Lower leg skin (tissue), 4 donors: ENCODE measurements around the gene SPINDOC. TPM values are rescaled to one million over a fixed set of nuclear protein-coding genes. Genes with fewer than 3 reads are reported as not detected.
"Not testable (repeated sequence)": the region's sequence is repeated elsewhere in the genome, so short reads cannot be mapped to it uniquely, and the experiment has no call there.

ENCODE experiments used
- DNase-seq, 2 donors: peaks; one replicate each; pipeline ENCODE4 v3.0.0-alpha.2; 2019; ENCODE audit warnings: low spot score in 2 of 2
- H3K4me3 ChIP-seq: fragments of 200-600 bp; sonication (generic); 2 replicates; pipeline ENCODE4 v1.5.1; 2017; ENCODE audit warnings: mild to moderate bottlenecking, low read depth; ENCODE audit not compliant: poor library complexity, severe bottlenecking
- POLR2A ChIP-seq, 2 donors: fragments of 450-650 bp; IDR thresholded peaks; one replicate each; pipeline ENCODE4 v1.6.1; 2016 to 2017; ENCODE audit warnings: antibody characterized with exemption in 2 of 2, mild to moderate bottlenecking in 1 of 2, moderate library complexity in 1 of 2
- WGBS, 2 donors: methylation state at CpG; one replicate each; pipeline ENCODE4 v1.1.5; 2018; 5-methylcytosine and 5-hydroxymethylcytosine counted together
- intact Hi-C: fragments of 100-400 bp; cut with DNase I; formaldehyde crosslinking; loops from one replicate; pipeline ENCODE4 v1.15.0; 2023; ENCODE audit warnings: low total_unique reads
- total RNA-seq, 4 donors: library from RNA; depleted of rRNA; stranded (reverse); fragments of >200 nt; gene quantifications; one replicate each; pipeline ENCODE4 v1.1.0, GENCODE V29; 2016
- TF ChIP-seq, protein P1 (sequence below), 3 donors: fragments of 450-650 bp; IDR thresholded peaks; one replicate each; pipeline ENCODE4 v1.5.1; 2016; ENCODE audit warnings: antibody characterized with exemption in 3 of 3, mild to moderate bottlenecking in 3 of 3, moderate library complexity in 2 of 3

SPINDOC gene
- total RNA-seq, 4 donors from 2014 or later: 5.1 to 8.3 (median 6.0) TPM

DNA sequence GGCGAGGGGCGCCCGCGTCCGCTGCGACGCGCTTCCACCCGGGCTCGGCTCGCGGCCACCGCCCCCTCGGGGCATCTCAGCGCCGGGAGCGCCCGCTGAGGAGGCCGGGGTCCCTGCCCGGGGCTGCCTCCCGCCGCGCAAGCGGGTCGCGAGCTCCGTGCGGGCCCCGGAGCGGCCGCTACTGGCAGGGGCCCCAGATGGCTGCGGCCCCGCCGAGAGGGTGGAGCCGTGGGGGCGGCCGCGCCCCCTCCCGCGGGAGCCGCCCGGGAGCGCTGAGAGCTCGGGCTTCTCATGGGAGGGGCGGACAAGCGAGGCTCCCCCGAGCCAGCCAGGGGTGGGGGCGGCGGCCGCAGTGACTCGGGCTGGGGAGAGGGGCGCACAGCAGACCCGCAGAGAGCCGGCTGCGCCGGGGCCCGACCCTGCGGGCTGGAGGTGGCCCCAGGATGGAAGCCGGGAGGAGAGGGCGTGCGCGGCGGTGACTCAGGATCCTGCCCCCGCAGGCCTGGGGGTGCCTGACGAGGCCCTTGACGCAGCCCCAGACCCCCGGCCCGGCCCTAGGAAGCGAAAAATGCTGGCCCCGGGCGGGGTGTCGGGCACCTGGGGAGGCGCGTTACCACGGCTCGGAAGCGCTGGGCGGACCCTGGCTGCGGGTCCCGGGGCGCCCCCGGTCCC, 44.1 kb upstream of the SPINDOC start:
- DNase-seq: no peak
- 1% methylated on average over 58 of the region's 82 CpGs; no CpG with 5 or more reads in 1 of the 2 donors for WGBS, 2 donors
- peak overlapping the region; percentile 55 for H3K4me3 ChIP-seq
- no peak for TF ChIP-seq POLR2A (IDR thresholded peaks at IDR 0.05)
- TF ChIP-seq, protein P1, sequence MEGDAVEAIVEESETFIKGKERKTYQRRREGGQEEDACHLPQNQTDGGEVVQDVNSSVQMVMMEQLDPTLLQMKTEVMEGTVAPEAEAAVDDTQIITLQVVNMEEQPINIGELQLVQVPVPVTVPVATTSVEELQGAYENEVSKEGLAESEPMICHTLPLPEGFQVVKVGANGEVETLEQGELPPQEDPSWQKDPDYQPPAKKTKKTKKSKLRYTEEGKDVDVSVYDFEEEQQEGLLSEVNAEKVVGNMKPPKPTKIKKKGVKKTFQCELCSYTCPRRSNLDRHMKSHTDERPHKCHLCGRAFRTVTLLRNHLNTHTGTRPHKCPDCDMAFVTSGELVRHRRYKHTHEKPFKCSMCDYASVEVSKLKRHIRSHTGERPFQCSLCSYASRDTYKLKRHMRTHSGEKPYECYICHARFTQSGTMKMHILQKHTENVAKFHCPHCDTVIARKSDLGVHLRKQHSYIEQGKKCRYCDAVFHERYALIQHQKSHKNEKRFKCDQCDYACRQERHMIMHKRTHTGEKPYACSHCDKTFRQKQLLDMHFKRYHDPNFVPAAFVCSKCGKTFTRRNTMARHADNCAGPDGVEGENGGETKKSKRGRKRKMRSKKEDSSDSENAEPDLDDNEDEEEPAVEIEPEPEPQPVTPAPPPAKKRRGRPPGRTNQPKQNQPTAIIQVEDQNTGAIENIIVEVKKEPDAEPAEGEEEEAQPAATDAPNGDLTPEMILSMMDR (IDR thresholded peaks at IDR 0.05): no peak
- intact Hi-C loops: loop anchor here (10.0 kb wide), 1 partner anchor 176 kb away; no protein-coding TSS in a partner anchor

DNA sequence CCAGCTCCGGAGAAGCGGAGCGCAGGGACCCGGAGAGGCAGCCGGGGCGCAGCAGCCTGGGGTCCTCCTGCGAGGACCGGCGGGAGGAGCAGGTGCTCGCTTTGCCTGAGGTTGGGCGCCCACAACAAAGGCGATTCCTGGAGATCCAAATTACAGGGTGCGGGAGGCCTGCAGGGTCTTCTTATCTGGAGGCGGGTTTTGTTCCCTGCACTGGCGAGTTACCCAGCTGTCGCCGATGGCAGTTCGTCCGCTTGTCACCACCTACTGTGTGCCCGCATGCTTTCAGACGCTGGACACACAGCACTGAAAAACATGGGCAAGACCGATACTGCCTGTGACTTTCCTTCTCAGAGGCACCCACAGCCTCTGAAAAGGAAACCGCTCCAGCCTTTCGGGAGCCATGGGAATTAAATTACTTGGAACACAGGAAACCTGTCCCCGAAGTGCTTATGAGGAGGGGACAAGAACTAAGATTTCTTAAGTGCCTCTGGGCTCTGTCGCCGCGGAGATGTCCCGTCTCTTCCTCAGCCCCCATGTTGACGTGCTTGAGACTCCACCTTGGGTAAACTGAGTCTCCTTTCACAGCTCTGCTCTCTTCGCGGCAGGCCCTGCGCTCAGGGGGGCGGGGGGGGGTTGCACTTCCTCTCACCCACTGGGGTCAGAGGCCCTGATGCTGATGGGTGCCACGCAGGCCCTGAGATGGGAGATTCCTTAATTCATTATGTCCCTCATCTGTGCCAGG, 43.4 kb upstream of the SPINDOC start:
- no peak for TF ChIP-seq POLR2A (IDR thresholded peaks at IDR 0.05)
- TF ChIP-seq, protein P1 (IDR thresholded peaks at IDR 0.05): no peak
- 43 to 51% methylated on average over 26 to 33 of the region's 35 CpGs for WGBS, 2 donors
- no peak overlapping the region for H3K4me3 ChIP-seq
- intact Hi-C loops: loop anchor here (10.0 kb wide), 1 partner anchor 175 kb away; no protein-coding TSS in a partner anchor
- DNase-seq: no peak

DNA sequence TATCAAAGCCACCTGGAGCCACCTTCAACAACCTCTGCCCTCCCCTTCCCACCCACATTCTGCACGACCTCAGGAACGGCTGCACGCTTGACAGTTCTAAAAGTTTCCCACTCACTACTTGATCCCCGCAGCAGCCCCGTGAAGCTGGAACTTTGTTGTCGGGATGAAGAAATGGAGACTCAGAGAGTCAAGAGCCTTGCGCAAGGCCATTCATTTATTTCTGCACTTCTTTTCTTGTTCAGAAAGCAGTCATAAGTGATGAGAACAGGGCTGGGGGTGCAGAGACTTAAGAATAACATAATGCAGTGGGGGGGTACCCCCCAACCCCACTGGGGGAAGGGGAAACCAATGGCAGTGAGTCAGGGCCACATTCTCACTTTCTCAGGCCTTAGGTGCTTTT, 42.5 kb upstream of the SPINDOC start:
- intact Hi-C loops: no loop called here

DNA sequence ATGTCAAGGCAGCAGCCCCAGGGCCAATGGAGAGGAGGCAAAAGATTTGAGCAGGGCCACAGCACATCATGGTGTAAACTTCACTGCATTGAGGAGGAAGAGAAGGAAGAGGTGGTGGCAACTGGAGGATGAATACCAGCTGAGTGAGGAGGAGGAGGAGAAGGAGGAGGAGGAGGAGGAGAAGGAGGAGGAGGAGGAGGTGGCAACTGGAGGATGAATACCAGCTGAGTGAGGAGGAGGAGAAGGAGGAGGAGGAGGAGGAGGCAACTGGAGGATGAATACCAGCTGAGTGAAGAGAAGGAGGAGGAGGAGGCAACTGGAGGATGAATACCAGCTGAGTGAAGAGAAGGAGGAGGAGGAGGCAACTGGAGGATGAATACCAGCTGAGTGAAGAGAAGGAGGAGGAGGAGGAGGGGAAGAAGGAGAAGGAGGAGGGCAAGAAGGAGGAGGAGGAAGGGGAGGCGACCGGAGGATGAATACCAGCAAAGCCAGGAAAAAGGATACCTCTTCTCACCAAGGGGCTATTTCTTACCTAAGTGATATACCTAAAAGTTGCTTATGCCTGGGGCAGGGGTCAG, 41.4 kb upstream of the SPINDOC start:
- H3K4me3 ChIP-seq, intact Hi-C loops, DNase-seq: not testable (repeated sequence)
- WGBS, 2 donors: 86 to 94% methylated on average over 2 of the region's 2 CpGs

More for the DNA sequence above, 42.5 kb upstream of the SPINDOC start:
- H3K4me3 ChIP-seq: no peak overlapping the region
- 86 to 88% methylated on average over 7 of the region's 7 CpGs for whole genome bisulfite sequencing, 2 donors
- no peak for TF ChIP-seq POLR2A (IDR thresholded peaks at IDR 0.05)
- TF ChIP-seq, protein P1 (IDR thresholded peaks at IDR 0.05): no peak
- DNase-seq: no peak

DNA sequence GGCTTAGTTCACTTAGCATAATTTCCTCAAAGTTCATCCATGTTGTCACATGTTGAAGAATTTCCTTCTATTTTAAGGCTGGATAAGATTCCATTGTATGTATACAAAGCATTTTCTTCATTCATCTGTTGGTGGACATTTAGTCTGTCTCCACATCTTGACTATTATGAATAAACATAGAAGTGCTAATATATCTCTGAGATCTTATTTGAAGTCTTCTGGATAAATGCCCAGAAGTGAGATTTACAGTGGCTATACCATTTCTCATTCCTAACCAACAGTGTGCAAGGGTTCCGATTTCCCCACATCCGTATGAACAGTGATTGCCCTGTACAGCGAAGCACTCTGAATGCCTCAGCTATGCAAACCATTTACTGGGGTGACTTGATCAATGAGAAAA, 38.1 kb upstream of the SPINDOC start:
- TF ChIP-seq POLR2A (IDR thresholded peaks at IDR 0.05): no peak
- TF ChIP-seq, protein P1 (IDR thresholded peaks at IDR 0.05): no peak
- H3K4me3 ChIP-seq: no peak overlapping the region
- DNase-seq: no peak
- 59 to 82% methylated on average over 3 of the region's 3 CpGs for WGBS, 2 donors
- intact Hi-C loops: no loop called here

DNA sequence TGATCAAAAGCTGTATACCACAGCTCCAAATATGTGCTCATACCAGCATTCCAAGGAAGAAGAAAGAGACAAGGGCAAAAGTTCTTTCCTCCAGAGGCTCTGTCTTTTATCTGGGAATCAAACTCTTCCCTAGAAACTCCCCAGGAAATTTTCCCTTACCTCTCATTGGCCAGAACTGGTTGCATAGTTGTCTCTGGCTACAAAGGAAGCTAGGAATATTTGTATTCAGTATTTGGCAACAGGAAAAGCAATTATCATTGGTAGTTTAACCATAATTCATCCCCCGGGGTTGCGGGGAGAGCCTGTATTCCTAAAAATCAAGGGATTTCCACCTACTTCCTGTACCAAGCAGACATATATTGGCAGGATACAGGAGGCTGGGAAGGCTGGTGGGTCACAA, 34.2 kb upstream of the SPINDOC start:
- no peak overlapping the region for H3K4me3 ChIP-seq
- 53 to 66% methylated on average over 2 of the region's 2 CpGs for WGBS, 2 donors
- intact Hi-C loops: no loop called here
- TF ChIP-seq, protein P1 (IDR thresholded peaks at IDR 0.05): no peak
- TF ChIP-seq POLR2A (IDR thresholded peaks at IDR 0.05): no peak
- no peak for DNase-seq
